Dedifferentiated amniotic fluid mesenchymal stem cell (primary cell): ENCODE data around the gene CHCHD3.
A peak's percentile ranks its signal among the peaks of the same experiment; 100 is the strongest.

Experiments
- DNase-seq: peaks from one replicate; pipeline ENCODE4 v3.0.0-alpha.2; 2016; ENCODE audit errors: extremely low spot score

CHCHD3 gene

DNA sequence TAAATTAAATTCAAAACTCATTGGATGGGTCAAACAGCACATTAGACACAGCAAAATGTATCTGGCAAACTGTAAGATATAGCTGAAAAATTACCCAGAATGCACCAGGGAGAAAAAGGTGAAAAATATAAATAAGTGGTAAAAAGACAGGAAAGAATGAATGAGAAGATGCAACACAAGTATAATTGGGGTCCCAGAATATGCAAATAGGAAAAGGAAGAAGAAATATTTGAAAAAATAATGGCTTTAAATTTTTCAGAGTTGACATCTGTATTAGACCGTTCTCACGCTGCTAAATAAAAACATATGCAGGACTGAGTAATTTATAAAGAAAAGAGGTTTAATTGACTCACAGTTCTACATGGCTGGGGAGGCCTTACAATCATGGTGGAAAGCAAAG lies 337.9 kb downstream of the CHCHD3 start:
- DNase-seq: no peak

DNA sequence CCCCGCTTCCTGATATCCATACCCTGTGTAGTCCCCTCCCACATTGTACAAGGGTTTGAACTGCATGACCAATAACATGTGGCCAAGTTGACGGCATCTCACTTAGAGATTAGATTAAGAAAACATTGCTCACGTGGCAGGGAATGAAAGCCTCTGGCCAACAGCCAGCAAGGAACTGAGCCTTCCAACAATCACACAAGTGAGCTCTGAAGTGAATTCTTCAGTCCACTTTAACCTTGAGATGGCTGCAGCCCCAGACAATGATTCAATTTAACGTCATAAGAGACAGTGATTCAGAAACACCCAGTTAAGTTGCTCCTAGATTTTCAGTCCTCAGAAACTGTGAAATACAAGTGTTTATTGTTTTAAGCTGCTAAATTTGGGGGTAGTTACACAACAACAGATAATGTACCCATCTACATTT lies 339.7 kb downstream of the CHCHD3 start:
- DNase-seq: no peak

DNA sequence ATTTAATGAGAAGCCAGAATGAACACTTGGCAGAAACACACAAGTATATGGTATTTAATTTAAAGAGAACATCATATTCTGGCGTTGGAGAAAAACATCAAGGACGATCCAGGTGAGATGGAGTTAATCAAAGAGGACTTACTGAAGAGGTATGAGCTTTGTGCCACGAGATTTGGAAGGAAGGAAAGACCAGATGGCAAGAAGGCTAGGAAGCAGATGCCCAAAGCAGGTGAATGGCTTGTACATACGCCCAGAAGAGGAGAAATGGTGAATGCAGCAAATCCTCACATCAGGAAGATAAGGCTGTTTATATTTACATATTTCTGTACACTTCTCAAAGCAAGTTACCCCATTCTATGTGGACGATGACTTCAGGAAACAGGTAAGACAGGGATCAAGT lies 341.7 kb downstream of the CHCHD3 start:
- DNase-seq: no peak

DNA sequence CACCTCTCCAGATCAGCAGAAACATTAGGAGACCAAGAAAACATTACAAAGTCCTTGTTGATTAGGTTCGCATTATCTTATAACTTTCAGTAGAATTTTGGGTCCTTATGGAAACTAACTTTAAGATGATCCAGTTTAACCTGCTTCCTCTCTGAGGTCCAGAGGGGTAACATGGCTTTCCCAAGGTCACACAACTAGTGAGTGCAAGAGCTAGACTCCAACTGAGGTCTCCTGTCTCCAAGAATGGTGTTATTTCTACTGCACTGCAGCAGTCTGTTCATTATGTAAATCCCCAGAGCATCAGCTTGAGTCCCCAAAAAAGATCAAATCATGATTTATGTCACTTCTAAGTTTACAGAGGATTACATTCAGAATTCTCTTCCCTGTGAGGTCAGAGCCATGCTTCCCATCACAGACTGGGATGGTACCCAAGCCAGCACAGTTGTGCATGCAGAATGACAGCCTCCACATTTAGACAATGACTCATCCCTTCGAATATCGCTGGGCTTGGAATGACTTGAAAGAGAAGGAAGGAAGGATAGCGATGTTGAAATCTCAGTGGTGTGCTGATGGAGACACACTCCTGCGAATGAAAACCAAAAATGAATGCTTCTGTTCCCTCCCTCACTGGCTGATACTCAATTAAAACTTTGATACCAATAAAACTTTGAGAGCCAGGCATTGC lies 342.5 kb downstream of the CHCHD3 start:
- peak; percentile 62 for DNase-seq

DNA sequence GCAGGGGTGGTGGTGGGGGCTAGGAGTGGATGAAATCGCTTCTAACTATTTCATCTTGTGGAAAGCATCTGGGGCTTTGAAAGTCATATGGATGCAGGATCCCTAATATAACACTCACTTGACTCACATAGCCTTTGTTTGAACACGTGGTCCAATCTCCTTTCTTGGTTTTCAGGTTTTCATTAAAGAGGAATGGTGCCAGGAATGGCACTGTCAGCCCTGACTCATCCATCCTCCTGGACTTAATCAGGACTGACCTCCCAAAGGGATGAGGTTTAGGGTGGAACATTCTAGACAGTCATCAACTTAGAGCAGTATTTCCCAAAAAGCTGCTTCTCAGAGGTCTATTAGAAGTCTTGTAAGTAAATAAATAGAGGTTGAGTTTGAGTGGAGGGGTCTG lies 343.6 kb downstream of the CHCHD3 start:
- peak; percentile 32 for DNase-seq

DNA sequence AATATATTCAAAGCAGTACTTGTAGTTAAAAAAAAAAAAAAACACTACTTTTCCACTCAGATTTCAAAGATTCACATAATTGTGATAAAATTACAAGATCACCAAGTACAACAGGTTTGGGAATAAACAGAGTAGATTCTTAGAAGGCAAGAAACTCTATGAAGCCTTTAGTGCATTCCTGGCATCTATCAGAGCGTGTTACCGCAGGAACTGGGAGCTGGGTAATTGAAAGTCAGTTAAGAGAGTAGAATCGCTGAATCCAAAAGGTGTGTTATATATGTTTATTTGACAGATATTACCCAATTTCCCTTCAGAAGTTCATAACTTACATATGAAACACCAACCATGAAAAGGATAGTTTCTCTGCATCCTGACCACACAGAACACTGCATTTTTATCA lies 346.4 kb downstream of the CHCHD3 start:
- DNase-seq: no peak
